Measurements from ENCODE around the gene HHAT. TPM values are rescaled to one million over a fixed set of nuclear protein-coding genes. Genes with fewer than 3 reads are reported as not detected.

Gene HHAT
- total and polyA plus RNA-seq, 9 of the 15 experiments (the other 6 are each of a cell fraction or from before 2014, with no cell fraction given): 0.07 to 0.16 (median 0.13) TPM; not detected in 1

- TF ChIP-seq, protein P1, sequence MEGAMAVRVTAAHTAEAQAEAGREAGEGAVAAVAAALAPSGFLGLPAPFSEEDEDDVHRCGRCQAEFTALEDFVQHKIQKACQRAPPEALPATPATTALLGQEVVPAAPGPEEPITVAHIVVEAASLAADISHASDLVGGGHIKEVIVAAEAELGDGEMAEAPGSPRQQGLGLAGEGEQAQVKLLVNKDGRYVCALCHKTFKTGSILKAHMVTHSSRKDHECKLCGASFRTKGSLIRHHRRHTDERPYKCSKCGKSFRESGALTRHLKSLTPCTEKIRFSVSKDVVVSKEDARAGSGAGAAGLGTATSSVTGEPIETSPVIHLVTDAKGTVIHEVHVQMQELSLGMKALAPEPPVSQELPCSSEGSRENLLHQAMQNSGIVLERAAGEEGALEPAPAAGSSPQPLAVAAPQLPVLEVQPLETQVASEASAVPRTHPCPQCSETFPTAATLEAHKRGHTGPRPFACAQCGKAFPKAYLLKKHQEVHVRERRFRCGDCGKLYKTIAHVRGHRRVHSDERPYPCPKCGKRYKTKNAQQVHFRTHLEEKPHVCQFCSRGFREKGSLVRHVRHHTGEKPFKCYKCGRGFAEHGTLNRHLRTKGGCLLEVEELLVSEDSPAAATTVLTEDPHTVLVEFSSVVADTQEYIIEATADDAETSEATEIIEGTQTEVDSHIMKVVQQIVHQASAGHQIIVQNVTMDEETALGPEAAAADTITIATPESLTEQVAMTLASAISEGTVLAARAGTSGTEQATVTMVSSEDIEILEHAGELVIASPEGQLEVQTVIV (CRISPR knock-in tag; IDR thresholded peaks at IDR 0.05; ENCODE audit: borderline replicate concordance): no peak
- TF ChIP-seq, protein P2, sequence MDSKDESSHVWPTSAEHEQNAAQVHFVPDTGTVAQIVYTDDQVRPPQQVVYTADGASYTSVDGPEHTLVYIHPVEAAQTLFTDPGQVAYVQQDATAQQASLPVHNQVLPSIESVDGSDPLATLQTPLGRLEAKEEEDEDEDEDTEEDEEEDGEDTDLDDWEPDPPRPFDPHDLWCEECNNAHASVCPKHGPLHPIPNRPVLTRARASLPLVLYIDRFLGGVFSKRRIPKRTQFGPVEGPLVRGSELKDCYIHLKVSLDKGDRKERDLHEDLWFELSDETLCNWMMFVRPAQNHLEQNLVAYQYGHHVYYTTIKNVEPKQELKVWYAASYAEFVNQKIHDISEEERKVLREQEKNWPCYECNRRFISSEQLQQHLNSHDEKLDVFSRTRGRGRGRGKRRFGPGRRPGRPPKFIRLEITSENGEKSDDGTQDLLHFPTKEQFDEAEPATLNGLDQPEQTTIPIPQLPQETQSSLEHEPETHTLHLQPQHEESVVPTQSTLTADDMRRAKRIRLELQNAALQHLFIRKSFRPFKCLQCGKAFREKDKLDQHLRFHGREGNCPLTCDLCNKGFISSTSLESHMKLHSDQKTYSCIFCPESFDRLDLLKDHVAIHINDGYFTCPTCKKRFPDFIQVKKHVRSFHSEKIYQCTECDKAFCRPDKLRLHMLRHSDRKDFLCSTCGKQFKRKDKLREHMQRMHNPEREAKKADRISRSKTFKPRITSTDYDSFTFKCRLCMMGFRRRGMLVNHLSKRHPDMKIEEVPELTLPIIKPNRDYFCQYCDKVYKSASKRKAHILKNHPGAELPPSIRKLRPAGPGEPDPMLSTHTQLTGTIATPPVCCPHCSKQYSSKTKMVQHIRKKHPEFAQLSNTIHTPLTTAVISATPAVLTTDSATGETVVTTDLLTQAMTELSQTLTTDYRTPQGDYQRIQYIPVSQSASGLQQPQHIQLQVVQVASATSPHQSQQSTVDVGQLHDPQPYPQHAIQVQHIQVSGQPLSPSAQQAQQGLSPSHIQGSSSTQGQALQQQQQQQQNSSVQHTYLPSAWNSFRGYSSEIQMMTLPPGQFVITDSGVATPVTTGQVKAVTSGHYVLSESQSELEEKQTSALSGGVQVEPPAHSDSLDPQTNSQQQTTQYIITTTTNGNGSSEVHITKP (IDR thresholded peaks at IDR 0.05; ENCODE audit: partially characterized antibody): no peak
These were observed 40.6 kb upstream of the HHAT start (continued) for GRCh38 chr1:210288116-210288515.

DNA sequence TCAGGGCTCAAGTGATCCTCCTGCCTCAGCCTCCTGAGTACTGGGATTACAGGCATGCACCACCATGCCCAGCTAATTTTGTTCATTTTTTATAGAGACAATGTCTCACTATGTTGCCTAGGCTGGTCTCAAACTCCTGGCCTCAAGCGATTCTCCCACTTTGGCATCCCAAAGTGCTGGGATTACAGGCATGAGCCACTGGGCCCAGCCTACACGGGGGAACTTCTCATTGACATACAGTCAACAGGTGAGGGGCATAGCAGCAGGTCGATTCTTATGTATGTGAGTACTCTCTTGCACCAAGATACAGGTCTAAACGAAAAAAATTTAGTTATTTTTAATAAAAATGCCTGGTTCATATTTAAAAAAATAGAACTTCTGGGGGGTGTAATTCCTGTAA, 39.5 kb upstream of the HHAT start:
- intact Hi-C loops (cut with micrococcal nuclease) (no loop called here), in situ Hi-C loops (cut with MboI) (no loop called here)
- no peak overlapping the region for H3K27ac ChIP-seq (ENCODE audit: extremely low read depth, low read depth, low read length)
- no peak overlapping the region for H3K4me2 ChIP-seq (ENCODE audit: insufficient read depth, low read length)
- ChIA-PET CTCF (ENCODE audit: low intra/inter-chr PET ratio) (no interaction called here), POLR2A (no interaction called here)
- no peaks in the 10 kb centered on the region for H3K9me1 ChIP-seq (ENCODE audit: control insufficient read depth, insufficient read depth, low read length)
- H3K9ac ChIP-seq (ENCODE audit: insufficient read depth in 1 of 2, low read depth in 2 of 2, low read length in 2 of 2): no peak overlapping the region
- H3K36me3 ChIP-seq (ENCODE audit: control insufficient read depth, insufficient read depth, low read length): no peaks in the 10 kb centered on the region
- no peak for DNase-seq (ENCODE audit: extremely low read depth in 1 of 4, low spot score in 3 of 4)
- no peak for ATAC-seq
- H3K4me1 ChIP-seq (replicated peaks in 1 of 2; ENCODE audit: control insufficient read depth in 2 of 2, insufficient read depth in 2 of 2, low read length in 2 of 2): peaks cover 0 to 6% of the 10 kb centered on the region in 2 experiments; a peak in 1 of 5 replicates
- 0% methylated on average over 4 of the region's 4 CpGs for WGBS (ENCODE audit: insufficient coverage, low coverage, missing lambda C conversion rate)
- H3K9me3 ChIP-seq (replicated peaks; ENCODE audit: control insufficient read depth, insufficient read depth, low read depth, low read length): no peaks in the 10 kb centered on the region
- no peak for FAIRE-seq
- H4K20me1 ChIP-seq (replicated peaks; ENCODE audit: control insufficient read depth, insufficient read depth, low read length): no peaks in the 10 kb centered on the region
- H3K4me3 ChIP-seq: no peak overlapping the region
- H3K79me2 ChIP-seq (ENCODE audit: control insufficient read depth, insufficient read depth, low read length): no peaks in the 10 kb centered on the region
- peaks cover 5 to 13% of the 10 kb centered on the region in 2 experiments; a peak in 2 of 5 replicates for H3K27me3 ChIP-seq (ENCODE audit: control insufficient read depth in 2 of 2, insufficient read depth in 2 of 2, low read length in 2 of 2)
- H2AFZ ChIP-seq (ENCODE audit: low read depth, low read length): no peak overlapping the region
- no TSS peak for BruUV-seq (replicated peaks)
- TF ChIP-seq, protein P3, sequence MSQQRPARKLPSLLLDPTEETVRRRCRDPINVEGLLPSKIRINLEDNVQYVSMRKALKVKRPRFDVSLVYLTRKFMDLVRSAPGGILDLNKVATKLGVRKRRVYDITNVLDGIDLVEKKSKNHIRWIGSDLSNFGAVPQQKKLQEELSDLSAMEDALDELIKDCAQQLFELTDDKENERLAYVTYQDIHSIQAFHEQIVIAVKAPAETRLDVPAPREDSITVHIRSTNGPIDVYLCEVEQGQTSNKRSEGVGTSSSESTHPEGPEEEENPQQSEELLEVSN (IDR thresholded peaks at IDR 0.05; ENCODE audit: borderline replicate concordance in 1 of 2, extremely low read depth in 1 of 2, insufficient read depth in 1 of 2, insufficient read length in 1 of 2, low read depth in 1 of 2, low read length in 1 of 2, poor library complexity in 1 of 2, severe bottlenecking in 1 of 2): no peak
- TF ChIP-seq NCOA4 (IDR thresholded peaks at IDR 0.05; ENCODE audit: partially characterized antibody) (no peak), MIER1 (IDR thresholded peaks at IDR 0.05; ENCODE audit: low read depth) (no peak), ZZZ3 (IDR thresholded peaks at IDR 0.05) (no peak), JUN (IDR thresholded peaks at IDR 0.05; ENCODE audit: borderline replicate concordance, low read depth, low read length) (no peak), JUN (CRISPR knock-in tag; IDR thresholded peaks at IDR 0.05; ENCODE audit: borderline replicate concordance) (no peak), ZC3H11A (IDR thresholded peaks at IDR 0.05; ENCODE audit: low read depth, low read length) (no peak), SOX6 (IDR thresholded peaks at IDR 0.05) (no peak), HDAC8 (tag; IDR thresholded peaks at IDR 0.05) (no peak), PREB (CRISPR knock-in tag; IDR thresholded peaks at IDR 0.05) (no peak)
